ENCODE measurements around the gene SMG7. TPM values are rescaled to one million over a fixed set of nuclear protein-coding genes. Genes with fewer than 3 reads are reported as not detected.

SMG7 gene
- total RNA-seq, 2 experiments from 2014 or later: 45.0 to 185 TPM

GRCh38 chr1:183528577-183528976, 56.3 kb downstream of the SMG7 start:
- POLR2A ChIA-PET: no interaction called here
- no peak overlapping the region for H3K27ac ChIP-seq (ENCODE audit: low read depth, low read length, poor library complexity, severe bottlenecking)
- BruUV-seq (replicated peaks): no TSS peak
- peaks cover 96% of the 10 kb centered on the region for H3K36me3 ChIP-seq (ENCODE audit: insufficient read depth, low read length)
- peaks cover 7% of the 10 kb centered on the region for H3K4me1 ChIP-seq (ENCODE audit: insufficient read depth, low read length, poor library complexity, severe bottlenecking)
- CTCF ChIA-PET (ENCODE audit: unreplicated experiment): no interaction called here
- TF ChIP-seq CTCF (conservative IDR thresholded peaks at IDR 0.05; ENCODE audit: low read length): no peak
- TF ChIP-seq EZH2phosphoT487 (IDR thresholded peaks at IDR 0.05; ENCODE audit: borderline replicate concordance, low read depth, low read length): no peak
- no peak for DNase-seq (ENCODE audit: low spot score)
- no peaks in the 10 kb centered on the region for H3K9me3 ChIP-seq (ENCODE audit: low read length)
- peaks cover 4% of the 10 kb centered on the region; the same call in 1 of the 2 replicates for H4K20me1 ChIP-seq (ENCODE audit: insufficient read depth, low read length)
- peaks cover 45% of the 10 kb centered on the region; the same call in 1 of the 2 replicates for H3K79me2 ChIP-seq (ENCODE audit: insufficient read depth, low read depth, low read length)
- H3K4me3 ChIP-seq (ENCODE audit: low read depth, low read length, poor library complexity, severe bottlenecking): no peak overlapping the region
- intact Hi-C loops (cut with micrococcal nuclease; ENCODE audit: unreplicated experiment): no loop called here
- no peaks in the 10 kb centered on the region for H3K9me2 ChIP-seq (ENCODE audit: insufficient read depth, low read length)
- H3K4me2 ChIP-seq (ENCODE audit: low read length): no peak overlapping the region
- no peak overlapping the region for H2AFZ ChIP-seq (ENCODE audit: low read length)

- Histone ChIP-seq H3K4me1 (ENCODE audit: insufficient read depth, low read length, poor library complexity, severe bottlenecking) (peaks cover 7% of the 10 kb centered on the region), H3K36me3 (ENCODE audit: insufficient read depth, low read length) (peaks cover 100% of the 10 kb centered on the region), H3K27ac (ENCODE audit: low read depth, low read length, poor library complexity, severe bottlenecking) (no peak overlapping the region), H3K4me3 (ENCODE audit: low read depth, low read length, poor library complexity, severe bottlenecking) (no peak overlapping the region), H3K9me2 (ENCODE audit: insufficient read depth, low read length) (no peaks in the 10 kb centered on the region), H4K20me1 (ENCODE audit: insufficient read depth, low read length) (peaks cover 4% of the 10 kb centered on the region; the same call in 1 of the 2 replicates), H3K4me2 (ENCODE audit: low read length) (no peak overlapping the region), H2AFZ (ENCODE audit: low read length) (no peak overlapping the region), H3K9me3 (ENCODE audit: low read length) (no peaks in the 10 kb centered on the region), H3K79me2 (ENCODE audit: insufficient read depth, low read depth, low read length) (peaks cover 33% of the 10 kb centered on the region; the same call in 1 of the 2 replicates)
- intact Hi-C loops (cut with micrococcal nuclease; ENCODE audit: unreplicated experiment): loop anchor here (2.0 kb wide), 1 partner anchor 63 kb away; no protein-coding TSS in a partner anchor
- no peak for TF ChIP-seq EZH2phosphoT487 (IDR thresholded peaks at IDR 0.05; ENCODE audit: borderline replicate concordance, low read depth, low read length)
- TF ChIP-seq CTCF (conservative IDR thresholded peaks at IDR 0.05; ENCODE audit: low read length): no peak
- CTCF ChIA-PET (ENCODE audit: unreplicated experiment): interaction anchor here (0.5 kb wide), 1 partner anchor 29 kb away, joined by 3 read pairs; no protein-coding TSS in a partner anchor
- no peak for DNase-seq (ENCODE audit: low spot score)
- BruUV-seq (replicated peaks): no TSS peak
- POLR2A ChIA-PET: interaction anchor here (0.6 kb wide), 1 partner anchor 59 kb away, joined by 4 read pairs; no protein-coding TSS in a partner anchor
Measured at GRCh38 chr1:183533617-183534174, 61.4 kb downstream of the SMG7 start.

- no peaks in the 10 kb centered on the region for H3K9me2 ChIP-seq (ENCODE audit: insufficient read depth, low read length)
- peaks cover 8% of the 10 kb centered on the region for H3K4me1 ChIP-seq (ENCODE audit: insufficient read depth, low read length, poor library complexity, severe bottlenecking)
- no peak overlapping the region for H3K4me3 ChIP-seq (ENCODE audit: low read depth, low read length, poor library complexity, severe bottlenecking)
- ChIA-PET CTCF (ENCODE audit: unreplicated experiment) (no interaction called here), POLR2A (no interaction called here)
- no TSS peak for BruUV-seq (replicated peaks)
- TF ChIP-seq CTCF (conservative IDR thresholded peaks at IDR 0.05; ENCODE audit: low read length) (no peak), EZH2phosphoT487 (IDR thresholded peaks at IDR 0.05; ENCODE audit: borderline replicate concordance, low read depth, low read length) (no peak)
- H3K9me3 ChIP-seq (ENCODE audit: low read length): no peaks in the 10 kb centered on the region
- no peak overlapping the region for H2AFZ ChIP-seq (ENCODE audit: low read length)
- H3K36me3 ChIP-seq (ENCODE audit: insufficient read depth, low read length): peaks cover 100% of the 10 kb centered on the region
- no peak overlapping the region for H3K4me2 ChIP-seq (ENCODE audit: low read length)
- DNase-seq (ENCODE audit: low spot score): no peak
- H4K20me1 ChIP-seq (ENCODE audit: insufficient read depth, low read length): 0 out of 2 replicates have a peak, but pooled peaks cover 3% of the 10 kb centered on the region
- H3K27ac ChIP-seq (ENCODE audit: low read depth, low read length, poor library complexity, severe bottlenecking): no peak overlapping the region
- H3K79me2 ChIP-seq (ENCODE audit: insufficient read depth, low read depth, low read length): peaks cover 7% of the 10 kb centered on the region; the same call in 1 of the 2 replicates
- intact Hi-C loops (cut with micrococcal nuclease; ENCODE audit: unreplicated experiment): no loop called here
Measured at GRCh38 chr1:183537405-183537804, 65.1 kb downstream of the SMG7 start.
